ENCODE measurements around the gene KCNG2.

- TF ChIP-seq CTCF (IDR thresholded peaks at IDR 0.05 in 4 of 5, conservative IDR thresholded peaks at IDR 0.05 in 1 of 5) (no peak), POLR2A (IDR thresholded peaks at IDR 0.05) (no peak)
These were observed 11.4 kb upstream of the KCNG2 start for GRCh38 chr18:79786304-79786703.
